Measurements from ENCODE around the gene DEPP1. TPM values are rescaled to one million over a fixed set of nuclear protein-coding genes. Genes with fewer than 3 reads are reported as not detected.

The DEPP1 gene
- total RNA-seq, 1 donor from 2014 or later: 11.1 TPM

- no peaks in the 10 kb centered on the region for H3K9me3 Mint-ChIP-seq
- DNase-seq (ENCODE audit: low spot score in 2 of 2, unreplicated experiment in 2 of 2): no peak
- H3K4me3 Mint-ChIP-seq: peak overlapping the region; percentile 82
- no peak for TF ChIP-seq CTCF (IDR thresholded peaks at IDR 0.05; ENCODE audit: unreplicated experiment)
- peaks cover 12% of the 10 kb centered on the region for H3K36me3 Mint-ChIP-seq
- peaks cover 50% of the 10 kb centered on the region for H3K4me1 Mint-ChIP-seq
- no peaks in the 10 kb centered on the region for H3K27me3 Mint-ChIP-seq (ENCODE audit: low read depth)
- H3K27ac Mint-ChIP-seq: no peak overlapping the region
Observed at GRCh38 chr10:44960482-44961229, 18.0 kb downstream of the DEPP1 start.

- H3K9me3 Mint-ChIP-seq: no peaks in the 10 kb centered on the region
- H3K27me3 Mint-ChIP-seq (ENCODE audit: low read depth): no peaks in the 10 kb centered on the region
- peaks cover 14% of the 10 kb centered on the region for H3K36me3 Mint-ChIP-seq
- TF ChIP-seq CTCF (IDR thresholded peaks at IDR 0.05; ENCODE audit: unreplicated experiment): no peak
- H3K27ac Mint-ChIP-seq: no peak overlapping the region
- H3K4me3 Mint-ChIP-seq: peak overlapping the region; percentile 82
- H3K4me1 Mint-ChIP-seq: peaks cover 46% of the 10 kb centered on the region
- DNase-seq (ENCODE audit: low spot score in 2 of 2, unreplicated experiment in 2 of 2): no peak
Observed at GRCh38 chr10:44960088-44960460, 18.5 kb downstream of the DEPP1 start.

- DNase-seq (ENCODE audit: low spot score in 2 of 2, unreplicated experiment in 2 of 2): peak; percentile 63 to 79
- peaks cover 14% of the 10 kb centered on the region for H3K36me3 Mint-ChIP-seq
- no peak for TF ChIP-seq CTCF (IDR thresholded peaks at IDR 0.05; ENCODE audit: unreplicated experiment)
- H3K4me1 Mint-ChIP-seq: peaks cover 40% of the 10 kb centered on the region
- H3K4me3 Mint-ChIP-seq: peak within 1 kb of the TSS; percentile 82
- peak within 1 kb of the TSS; percentile 62 for H3K27ac Mint-ChIP-seq
- H3K9me3 Mint-ChIP-seq: no peaks in the 10 kb centered on the region
- no peaks in the 10 kb centered on the region for H3K27me3 Mint-ChIP-seq (ENCODE audit: low read depth)
Observed at GRCh38 chr10:44959247-44960087, 19.1 kb downstream of the DEPP1 start, which contains the start of gene RASSF4. Gene RASSF4, plus strand, starts transcription at chr10:44959802. Its CDS starts 10,401 bp downstream, at chr10:44970203.

DNA sequence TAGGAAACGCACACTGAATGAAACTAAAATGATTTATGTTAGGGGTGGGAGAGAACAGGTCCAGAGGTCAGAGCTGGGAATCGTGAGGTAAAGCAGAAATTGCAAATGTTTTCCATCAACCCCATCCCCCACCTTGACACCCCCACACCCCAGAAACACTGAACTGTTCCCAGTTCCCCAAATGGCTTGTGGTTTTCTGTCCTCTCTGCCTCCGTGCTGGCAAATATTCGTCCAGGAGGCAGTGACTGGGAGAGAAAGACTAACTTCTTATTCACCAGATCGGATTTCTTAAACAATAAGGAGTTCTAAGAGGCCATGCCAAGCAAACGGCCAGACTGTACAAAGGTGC is 19.7 kb downstream of the DEPP1 start:
- DNase-seq (ENCODE audit: low spot score in 2 of 2, unreplicated experiment in 2 of 2): no peak
- peaks cover 38% of the 10 kb centered on the region for H3K4me1 Mint-ChIP-seq
- no peaks in the 10 kb centered on the region for H3K9me3 Mint-ChIP-seq
- H3K27ac Mint-ChIP-seq: peak overlapping the region; percentile 62
- peak overlapping the region; percentile 82 for H3K4me3 Mint-ChIP-seq
- H3K36me3 Mint-ChIP-seq: peaks cover 14% of the 10 kb centered on the region
- TF ChIP-seq CTCF (IDR thresholded peaks at IDR 0.05; ENCODE audit: unreplicated experiment): no peak
- H3K27me3 Mint-ChIP-seq (ENCODE audit: low read depth): no peaks in the 10 kb centered on the region

- peaks cover 37% of the 10 kb centered on the region for H3K4me1 Mint-ChIP-seq
- peak overlapping the region; percentile 82 for H3K4me3 Mint-ChIP-seq
- DNase-seq (ENCODE audit: low spot score in 2 of 2, unreplicated experiment in 2 of 2): no peak
- H3K27ac Mint-ChIP-seq: peak overlapping the region; percentile 71
- H3K9me3 Mint-ChIP-seq: no peaks in the 10 kb centered on the region
- H3K27me3 Mint-ChIP-seq (ENCODE audit: low read depth): no peaks in the 10 kb centered on the region
- peaks cover 14% of the 10 kb centered on the region for H3K36me3 Mint-ChIP-seq
- no peak for TF ChIP-seq CTCF (IDR thresholded peaks at IDR 0.05; ENCODE audit: unreplicated experiment)
Observed at GRCh38 chr10:44958196-44958897, 20.3 kb downstream of the DEPP1 start.
